HepG2 (cell line): Measurements from ENCODE around the gene NMBR. TPM values are rescaled to one million over a fixed set of nuclear protein-coding genes. Genes with fewer than 3 reads are reported as not detected.

Source experiments
- ATAC-seq: fragments of 200-7000 bp; cut with Tn5 transposase; 3 replicates; pipeline ENCODE4 v1.9.1; 2020; ENCODE audit warnings: mild to moderate bottlenecking, moderate library complexity
- BruUV-seq: library from RNA; stranded (reverse); fragments of 400-500 nt; replicated peaks from 2 replicates; lab custom pipeline; 2021; lab: Mats Ljungman, UMichigan
- CTCF ChIA-PET: fragments of 300-600 bp; formaldehyde crosslinking; extraction: SDS; loops from one replicate; lab custom pipeline; 2021; ENCODE audit warnings: low total read pairs, inconsistent platforms, low intra/inter-chr PET ratio; lab: Yijun Ruan, JAX
- POLR2A ChIA-PET: fragments of 350-600 bp; sonication (Branson Sonifier 250); formaldehyde crosslinking; loops from one replicate; lab custom pipeline; 2020; ENCODE audit warnings: antibody characterized with exemption, inconsistent platforms; lab: Yijun Ruan, JAX
- DNase-seq: peaks from one replicate; pipeline ENCODE4 v3.0.0-alpha.2; 2015; ENCODE audit warnings: low spot score
- FAIRE-seq: peaks from 3 replicates; lab custom pipeline; 2011; peaks lifted over from hg19 to GRCh38; lab: Jason Lieb, UNC
- H2AFZ ChIP-seq: one replicate; pipeline ENCODE4 v1.6.1; 2011; ENCODE audit warnings: low read length, inconsistent platforms
- H3K27ac ChIP-seq: fragments of 300-600 bp; 3 replicates; pipeline ENCODE4 v1.8.0; 2011; ENCODE audit warnings: mixed run types, mild to moderate bottlenecking, mixed read lengths, low read length, inconsistent platforms; ENCODE audit not compliant: insufficient read depth; ENCODE audit errors: extremely low read length
- H3K27me3 ChIP-seq, 2 experiments: fragments of 200-600 bp in 1 of 2; 2 replicates in 1 of 2; 3 replicates in 1 of 2; pipeline versions ENCODE4 v1.6.0 to v1.8.0; 2011; ENCODE audit warnings: low read length in 2 of 2, mild to moderate bottlenecking in 2 of 2, moderate library complexity in 2 of 2, inconsistent platforms in 1 of 2; ENCODE audit not compliant: insufficient read depth in 2 of 2, control insufficient read depth in 1 of 2
- H3K36me3 ChIP-seq, 2 experiments: fragments of 200-600 bp in 1 of 2; replicated peaks in 1 of 2; 2 replicates in 1 of 2; 3 replicates in 1 of 2; pipeline versions ENCODE4 v1.5.1 to v1.8.0; 2011; ENCODE audit warnings: low read length in 2 of 2, inconsistent platforms in 1 of 2; ENCODE audit not compliant: insufficient read depth in 2 of 2, control insufficient read depth in 1 of 2
- H3K4me1 ChIP-seq: 2 replicates; pipeline ENCODE4 v1.5.1; 2012; ENCODE audit warnings: low read length, inconsistent platforms; ENCODE audit not compliant: insufficient read depth
- H3K4me2 ChIP-seq: 2 replicates; pipeline ENCODE4 v1.6.0; 2011; ENCODE audit warnings: low read depth, low read length, inconsistent platforms
- H3K4me3 ChIP-seq, 3 experiments: fragments of 200-600 bp in 1 of 3; sonication (generic), shearing (Covaris generic) in 1 of 3; replicated peaks in 1 of 3; 2 replicates each; pipeline ENCODE4 v1.5.1; 2011 to 2016; ENCODE audit warnings: low read length in 3 of 3, inconsistent platforms in 2 of 3, low read depth in 2 of 3, mild to moderate bottlenecking in 2 of 3, control low read depth in 1 of 3, mixed read lengths in 1 of 3; ENCODE audit not compliant: insufficient read depth in 1 of 3
- H3K79me2 ChIP-seq: one replicate; pipeline ENCODE4 v1.6.1; 2011; ENCODE audit warnings: low read length, inconsistent platforms; ENCODE audit not compliant: insufficient read depth
- H3K9ac ChIP-seq: 2 replicates; pipeline ENCODE4 v1.6.0; 2011; ENCODE audit warnings: mild to moderate bottlenecking, low read depth, low read length, inconsistent platforms; ENCODE audit not compliant: insufficient read depth
- H3K9me3 ChIP-seq: 2 replicates; pipeline ENCODE4 v1.5.1; 2012; ENCODE audit warnings: mild to moderate bottlenecking, low read length
- H4K20me1 ChIP-seq: 2 replicates; pipeline ENCODE4 v1.6.0; 2011; ENCODE audit warnings: inconsistent platforms, mild to moderate bottlenecking, low read length, moderate library complexity; ENCODE audit not compliant: insufficient read depth
- DMAP1 ChIP-seq: IDR thresholded peaks from 2 replicates; pipeline ENCODE4 v1.6.1; 2016
- FUBP1 ChIP-seq: sonication (generic); formaldehyde crosslinking; IDR thresholded peaks from 2 replicates; pipeline ENCODE4 v1.5.1; 2020; ENCODE audit warnings: missing genetic modification reagents, mild to moderate bottlenecking, borderline replicate concordance
- MAFK ChIP-seq, 2 experiments: IDR thresholded peaks in 1 of 2; conservative IDR thresholded peaks in 1 of 2; 2 replicates each; pipeline ENCODE4 v1.6.1; 2011; ENCODE audit warnings: improper control_type of control experiment in 2 of 2, low read length in 2 of 2
- ZNF142 ChIP-seq: sonication (generic); formaldehyde crosslinking; IDR thresholded peaks from 2 replicates; pipeline ENCODE4 v1.4.0; 2020; ENCODE audit warnings: missing genetic modification reagents
- ZNF407 ChIP-seq: sonication (generic); formaldehyde crosslinking; IDR thresholded peaks from one replicate; pipeline ENCODE4 v1.5.1; 2020; ENCODE audit warnings: mild to moderate bottlenecking, missing genetic modification reagents; ENCODE audit errors: not compliant biosample characterization
- ZNF570 ChIP-seq: sonication (generic); formaldehyde crosslinking; IDR thresholded peaks from 2 replicates; pipeline ENCODE4 v1.4.0; 2020; ENCODE audit warnings: mild to moderate bottlenecking, missing genetic modification reagents, borderline replicate concordance
- WGBS: methylation state at CpG from one replicate; pipeline ENCODE4 v1.1.6; 2017; ENCODE audit warnings: low lambda C conversion rate; 5-methylcytosine and 5-hydroxymethylcytosine counted together
- in situ Hi-C: cut with HindIII; loops from 2 replicates; pipeline ENCODE4 v1.10.0; 2017; ENCODE audit warnings: low pct_unique_long_range_greater_than_20kb; ENCODE audit not compliant: extremely low pct_ligation_motif_present
- intact Hi-C: fragments of 100-400 bp; cut with micrococcal nuclease; formaldehyde crosslinking; loops from one replicate; pipeline ENCODE4 v1.10.0; 2022; ENCODE audit not compliant: unreplicated experiment
- polyA plus RNA-seq, 8 experiments: library from polyadenylated mRNA; depleted of rRNA in 3 of 8; stranded (reverse) in 7 of 8; unstranded in 1 of 8; fragments of >200 nt; fragmentation: Illumina TruSeq in 4 of 8; extraction: Trizol in 4 of 8; gene quantifications; 2 replicates each; pipeline versions ENCODE4 v1.2.1 to v1.2.3, GENCODE V29; 2011 to 2016; ENCODE audit warnings: low read depth in 4 of 8, missing spikeins in 1 of 8, mixed read lengths in 1 of 8; ENCODE audit not compliant: insufficient read depth in 1 of 8
- total RNA-seq, 5 experiments: library from RNA; depleted of rRNA; stranded (reverse); fragments of >200 nt; fragmentation: Illumina TruSeq; extraction: Trizol; gene quantifications; 2 replicates each; pipeline ENCODE4 v1.2.3, GENCODE V29; 2016; ENCODE audit warnings: low read depth in 1 of 5

Gene NMBR
- total and polyA plus RNA-seq, 2 of the 13 experiments (the other 11 are each of a cell fraction or from before 2014, with no cell fraction given), result not detected

GRCh38 chr6:142035890-142036289 lies 111.0 kb downstream of the NMBR start (continued):
- TF ChIP-seq ZNF407 (CRISPR knock-in tag), result no peak

- ATAC-seq (no peak), DNase-seq (no peak), FAIRE-seq (no peak)
- H3K4me2 ChIP-seq, result no peak overlapping the region
- intact Hi-C loops (no loop called here), in situ Hi-C loops (no loop called here)
- H4K20me1 ChIP-seq, result no peaks in the 10 kb centered on the region; the same call in 1 of the 2 replicates
- no peaks in the 10 kb centered on the region for H3K4me1 ChIP-seq
- no peak overlapping the region for H2AFZ ChIP-seq
- H3K79me2 ChIP-seq, result no peaks in the 10 kb centered on the region
- no peaks in the 10 kb centered on the region for H3K9me3 ChIP-seq
- H3K9ac ChIP-seq, result no peak overlapping the region
- CTCF ChIA-PET, result no interaction called here
- BruUV-seq, result no TSS peak
- WGBS, result 16% methylated on average over 4 of the region's 4 CpGs
- H3K36me3 ChIP-seq, result no peaks in the 10 kb centered on the region
- no peak overlapping the region for H3K27ac ChIP-seq
- H3K4me3 ChIP-seq, result no peak overlapping the region
- peaks cover 0 to 7% of the 10 kb centered on the region in 2 experiments; a peak in 3 of 5 replicates for H3K27me3 ChIP-seq
- POLR2A ChIA-PET, result no interaction called here
- no peak for TF ChIP-seq ZNF142 (CRISPR knock-in tag)
- TF ChIP-seq DMAP1 (CRISPR knock-in tag), result no peak
- TF ChIP-seq ZNF570, result no peak
- peak; percentile 31 to 36; a peak in 3 of 4 replicates for TF ChIP-seq MAFK (conservative IDR thresholded peaks at IDR 0.05 in 1 of 2, IDR thresholded peaks at IDR 0.05 in 1 of 2; ENCODE audit: low read length in 2 of 2)
- no peak for TF ChIP-seq FUBP1 (CRISPR knock-in tag)
These were observed 115.9 kb downstream of the NMBR start for GRCh38 chr6:142031035-142031434.
